PC-9 (cell line): ENCODE measurements around the gene PRRG2. TPM values are rescaled to one million over a fixed set of nuclear protein-coding genes. Genes with fewer than 3 reads are reported as not detected.

Source experiments
- BruUV-seq: library from RNA; stranded (reverse); fragments of 400-500 nt; replicated peaks from 2 replicates; lab custom pipeline; 2021; lab: Mats Ljungman, UMichigan
- CTCF ChIA-PET: fragments of 300-600 bp; sonication (Branson Sonifier 250); formaldehyde crosslinking; loops from one replicate; lab custom pipeline; 2022; ENCODE audit warnings: antibody characterized with exemption; lab: Charles Lee
- POLR2A ChIA-PET: fragments of 300-600 bp; sonication (Branson Sonifier 250); formaldehyde crosslinking; loops from one replicate; lab custom pipeline; 2022; ENCODE audit warnings: antibody characterized with exemption; ENCODE audit not compliant: unreplicated experiment; lab: Charles Lee
- DNase-seq, 2 experiments: peaks; one replicate each; pipeline versions ENCODE4 v3.0.0 to v3.0.0-alpha.2; 2015 to 2022; ENCODE audit warnings: mixed read lengths in 1 of 2
- H2AFZ ChIP-seq: fragments of 200-600 bp; sonication (generic); 2 replicates; pipeline ENCODE4 v1.8.1; 2017; ENCODE audit warnings: antibody characterized with exemption
- H3F3A ChIP-seq: fragments of 200-600 bp; sonication (generic); 2 replicates; pipeline ENCODE4 v1.8.1; 2017; ENCODE audit warnings: antibody characterized with exemption, mild to moderate bottlenecking, low read depth; ENCODE audit not compliant: insufficient read depth
- H3K27ac ChIP-seq: fragments of 200-600 bp; sonication (generic); 2 replicates; pipeline ENCODE4 v1.6.1; 2016; ENCODE audit warnings: mixed run types
- H3K27me3 ChIP-seq: fragments of 200-600 bp; sonication (generic); 2 replicates; pipeline ENCODE4 v1.6.1; 2016; ENCODE audit warnings: low read depth, mixed run types; ENCODE audit not compliant: insufficient read depth
- H3K36me3 ChIP-seq: fragments of 200-600 bp; sonication (generic); 2 replicates; pipeline ENCODE4 v1.6.1; 2016; ENCODE audit warnings: low read depth, mixed run types
- H3K4me1 ChIP-seq: fragments of 200-600 bp; sonication (generic); replicated peaks from 2 replicates; pipeline ENCODE4 v1.6.1; 2016; ENCODE audit warnings: mixed run types; ENCODE audit not compliant: insufficient read depth
- H3K4me2 ChIP-seq: fragments of 200-600 bp; sonication (generic); 2 replicates; pipeline ENCODE4 v1.6.1; 2017; ENCODE audit warnings: mixed run types
- H3K4me3 ChIP-seq: fragments of 200-600 bp; sonication (generic); 2 replicates; pipeline ENCODE4 v1.6.1; 2016; ENCODE audit warnings: mixed run types
- H3K79me2 ChIP-seq: fragments of 200-600 bp; sonication (generic); 2 replicates; pipeline ENCODE4 v1.6.1; 2017; ENCODE audit warnings: low read depth, mixed run types
- H3K9me2 ChIP-seq: fragments of 200-600 bp; sonication (generic); 2 replicates; pipeline ENCODE4 v1.8.1; 2017; ENCODE audit warnings: mild to moderate bottlenecking; ENCODE audit not compliant: insufficient read depth
- H3K9me3 ChIP-seq: fragments of 200-600 bp; sonication (generic); 2 replicates; pipeline ENCODE4 v1.8.1; 2016; ENCODE audit warnings: low read depth; ENCODE audit not compliant: insufficient read depth
- H4K20me1 ChIP-seq: fragments of 200-600 bp; sonication (generic); 2 replicates; pipeline ENCODE4 v1.8.1; 2017; ENCODE audit not compliant: insufficient read depth
- EZH2 ChIP-seq: fragments of 200-600 bp; sonication (generic); IDR thresholded peaks from 2 replicates; pipeline ENCODE4 v1.8.0; 2017; ENCODE audit warnings: antibody characterized with exemption, low read depth
- intact Hi-C: fragments of 100-400 bp; cut with micrococcal nuclease; formaldehyde crosslinking; loops from one replicate; pipeline ENCODE4 v1.10.0; 2022; ENCODE audit not compliant: unreplicated experiment
- total RNA-seq: library from RNA; stranded (reverse); gene quantifications from 2 replicates; pipeline ENCODE4 v1.2.3, GENCODE V29; 2021
- TF ChIP-seq, protein P1 (sequence below): fragments of 200-600 bp; sonication (generic); conservative IDR thresholded peaks from 2 replicates; pipeline ENCODE4 v1.6.1; 2017; ENCODE audit warnings: mixed run types, antibody characterized with exemption, mild to moderate bottlenecking, moderate library complexity

Gene PRRG2
- total RNA-seq, 1 experiment from 2014 or later, result 16.2 TPM

DNA sequence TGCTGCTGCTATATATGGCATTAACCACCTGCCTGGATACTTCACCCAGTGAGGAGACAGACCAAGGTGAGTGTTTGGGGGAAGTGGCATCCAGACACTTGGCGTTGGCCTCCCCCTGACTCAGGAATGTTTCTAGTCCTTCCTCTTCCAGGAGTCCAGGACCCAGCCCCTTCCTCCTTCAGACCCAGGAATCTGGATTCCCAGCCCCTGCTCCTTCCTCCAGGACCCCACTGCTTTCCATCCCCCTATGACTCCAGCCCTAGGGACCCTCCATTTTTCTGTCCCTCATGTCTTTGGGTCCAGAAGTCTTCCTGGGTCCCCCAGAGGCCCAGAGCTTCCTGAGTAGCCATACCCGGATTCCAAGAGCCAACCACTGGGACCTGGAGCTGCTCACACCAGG lies 2.1 kb downstream of the PRRG2 start:
- Histone ChIP-seq H3K4me2 (no peak overlapping the region), H3K9me3 (no peaks in the 10 kb centered on the region), H3K79me2 (peaks cover 27% of the 10 kb centered on the region), H3K27ac (no peak overlapping the region), H3K36me3 (no peaks in the 10 kb centered on the region), H2AFZ (no peak overlapping the region), H4K20me1 (no peaks in the 10 kb centered on the region), H3K27me3 (no peaks in the 10 kb centered on the region), H3K9me2 (no peaks in the 10 kb centered on the region), H3K4me1 (peaks cover 8% of the 10 kb centered on the region), H3F3A (peaks cover 11% of the 10 kb centered on the region; the same call in 1 of the 2 replicates), H3K4me3 (no peak overlapping the region)
- no peak for TF ChIP-seq EZH2
- TF ChIP-seq, protein P1, sequence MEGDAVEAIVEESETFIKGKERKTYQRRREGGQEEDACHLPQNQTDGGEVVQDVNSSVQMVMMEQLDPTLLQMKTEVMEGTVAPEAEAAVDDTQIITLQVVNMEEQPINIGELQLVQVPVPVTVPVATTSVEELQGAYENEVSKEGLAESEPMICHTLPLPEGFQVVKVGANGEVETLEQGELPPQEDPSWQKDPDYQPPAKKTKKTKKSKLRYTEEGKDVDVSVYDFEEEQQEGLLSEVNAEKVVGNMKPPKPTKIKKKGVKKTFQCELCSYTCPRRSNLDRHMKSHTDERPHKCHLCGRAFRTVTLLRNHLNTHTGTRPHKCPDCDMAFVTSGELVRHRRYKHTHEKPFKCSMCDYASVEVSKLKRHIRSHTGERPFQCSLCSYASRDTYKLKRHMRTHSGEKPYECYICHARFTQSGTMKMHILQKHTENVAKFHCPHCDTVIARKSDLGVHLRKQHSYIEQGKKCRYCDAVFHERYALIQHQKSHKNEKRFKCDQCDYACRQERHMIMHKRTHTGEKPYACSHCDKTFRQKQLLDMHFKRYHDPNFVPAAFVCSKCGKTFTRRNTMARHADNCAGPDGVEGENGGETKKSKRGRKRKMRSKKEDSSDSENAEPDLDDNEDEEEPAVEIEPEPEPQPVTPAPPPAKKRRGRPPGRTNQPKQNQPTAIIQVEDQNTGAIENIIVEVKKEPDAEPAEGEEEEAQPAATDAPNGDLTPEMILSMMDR, result no peak
- no TSS peak for BruUV-seq
- intact Hi-C loops, result no loop called here
- DNase-seq, result no peak
- CTCF ChIA-PET, result no interaction called here
- POLR2A ChIA-PET, result no interaction called here

DNA sequence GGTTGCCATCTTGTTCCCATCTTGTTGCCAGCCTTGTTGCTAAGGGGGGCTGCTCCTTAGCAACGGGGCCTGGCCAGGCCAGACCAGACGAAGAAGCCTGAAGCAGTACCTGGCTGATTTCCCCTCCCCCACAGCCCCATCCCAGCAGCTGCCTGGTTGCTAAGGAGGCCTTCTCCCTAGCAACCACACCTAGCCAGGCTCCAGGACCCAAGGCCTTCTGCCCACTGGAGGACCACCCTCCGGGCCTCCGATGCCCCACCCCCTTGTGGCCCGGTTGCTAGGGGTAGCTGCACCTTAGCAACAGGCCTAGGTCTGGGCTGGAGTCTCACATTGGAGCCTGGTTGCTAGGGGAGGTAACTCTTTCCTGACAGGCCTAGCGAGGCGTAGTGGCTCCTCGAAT lies 3.9 kb downstream of the PRRG2 start:
- H3K4me2 ChIP-seq, result no peak overlapping the region
- no peaks in the 10 kb centered on the region for H3K27me3 ChIP-seq
- no peak overlapping the region for H3K27ac ChIP-seq
- no peaks in the 10 kb centered on the region for H3K36me3 ChIP-seq
- no peak overlapping the region for H3K4me3 ChIP-seq
- no TSS peak for BruUV-seq
- H3K79me2 ChIP-seq, result peaks cover 9% of the 10 kb centered on the region
- H2AFZ ChIP-seq, result no peak overlapping the region
- 0 out of 2 replicates have a peak, but pooled peaks cover 3% of the 10 kb centered on the region for H3K4me1 ChIP-seq
- TF ChIP-seq, protein P1, result no peak
- TF ChIP-seq EZH2, result no peak
- ChIA-PET POLR2A (no interaction called here), CTCF (no interaction called here)
- intact Hi-C loops, result no loop called here
- H3F3A ChIP-seq, result peaks cover 22% of the 10 kb centered on the region
- no peaks in the 10 kb centered on the region for H4K20me1 ChIP-seq
- no peak for DNase-seq
- no peaks in the 10 kb centered on the region for H3K9me3 ChIP-seq
- no peaks in the 10 kb centered on the region for H3K9me2 ChIP-seq

DNA sequence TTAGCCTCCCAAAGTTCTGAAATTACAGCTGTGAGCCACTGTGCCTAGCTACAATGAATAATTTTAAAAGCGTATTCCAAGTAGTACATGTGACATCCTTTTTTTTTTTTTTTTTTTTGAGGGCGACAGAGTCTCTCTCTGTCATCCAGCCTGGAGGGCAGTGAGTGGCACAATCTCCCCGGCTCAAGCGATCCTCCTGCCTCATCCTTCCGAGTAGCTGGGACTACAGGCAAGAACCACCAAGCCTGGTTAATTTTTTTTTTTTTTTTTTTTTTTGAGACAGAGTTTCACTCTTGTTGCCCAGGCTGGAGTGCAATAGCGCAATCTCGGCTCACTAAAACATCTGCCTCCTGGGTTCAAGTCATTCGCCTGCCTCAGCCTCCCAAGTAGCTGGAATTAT lies 6.1 kb downstream of the PRRG2 start:
- DNase-seq, result peak in 1 of 2 experiments; percentile 10
- no TSS peak for BruUV-seq
- intact Hi-C loops, result no loop called here
- Histone ChIP-seq H3F3A (peaks cover 30% of the 10 kb centered on the region), H3K4me1 (0 out of 2 replicates have a peak, but pooled peaks cover 3% of the 10 kb centered on the region), H3K27ac (no peak overlapping the region), H3K27me3 (no peaks in the 10 kb centered on the region), H3K4me3 (no peak overlapping the region), H3K9me2 (no peaks in the 10 kb centered on the region), H3K9me3 (no peaks in the 10 kb centered on the region), H4K20me1 (no peaks in the 10 kb centered on the region), H3K36me3 (no peaks in the 10 kb centered on the region), H2AFZ (no peak overlapping the region), H3K4me2 (no peak overlapping the region), H3K79me2 (peaks cover 11% of the 10 kb centered on the region)
- TF ChIP-seq, protein P1, result no peak
- TF ChIP-seq EZH2, result no peak
- CTCF ChIA-PET, result interaction anchor here (0.7 to 0.8 kb wide), 2 partner anchors 13 to 25 kb away, joined by 5 to 14 read pairs; no protein-coding TSS in a partner anchor
- POLR2A ChIA-PET, result interaction anchor here (0.6 kb wide), 2 partner anchors 55 to 594 kb away, joined by 4 to 9 read pairs; partner anchors contain the start of genes GYS1, RUVBL2 and SCAF1
